ENCODE measurements around the gene SLC7A7. TPM values are rescaled to one million over a fixed set of nuclear protein-coding genes. Genes with fewer than 3 reads are reported as not detected.
"Not testable (repeated sequence)": the region's sequence is repeated elsewhere in the genome, so short reads cannot be mapped to it uniquely, and the experiment has no call there.

The SLC7A7 gene
- total RNA-seq, 6 donors from 2014 or later: 55.0 to 120 (median 99.1) TPM

GRCh38 chr14:22733829-22734228 is 81.4 kb downstream of the SLC7A7 start:
- Histone ChIP-seq H3K9me3 (no peaks in the 10 kb centered on the region), H3K4me1 (no peaks in the 10 kb centered on the region), H3K27me3 (no peaks in the 10 kb centered on the region), H3K4me3 (no peak overlapping the region), H3K36me3 (no peaks in the 10 kb centered on the region), H3K27ac (no peak overlapping the region)
- TF ChIP-seq EP300 (IDR thresholded peaks at IDR 0.05) (no peak), POLR2AphosphoS5 (IDR thresholded peaks at IDR 0.05) (no peak), POLR2A (IDR thresholded peaks at IDR 0.05) (no peak)
- TF ChIP-seq, protein P1, sequence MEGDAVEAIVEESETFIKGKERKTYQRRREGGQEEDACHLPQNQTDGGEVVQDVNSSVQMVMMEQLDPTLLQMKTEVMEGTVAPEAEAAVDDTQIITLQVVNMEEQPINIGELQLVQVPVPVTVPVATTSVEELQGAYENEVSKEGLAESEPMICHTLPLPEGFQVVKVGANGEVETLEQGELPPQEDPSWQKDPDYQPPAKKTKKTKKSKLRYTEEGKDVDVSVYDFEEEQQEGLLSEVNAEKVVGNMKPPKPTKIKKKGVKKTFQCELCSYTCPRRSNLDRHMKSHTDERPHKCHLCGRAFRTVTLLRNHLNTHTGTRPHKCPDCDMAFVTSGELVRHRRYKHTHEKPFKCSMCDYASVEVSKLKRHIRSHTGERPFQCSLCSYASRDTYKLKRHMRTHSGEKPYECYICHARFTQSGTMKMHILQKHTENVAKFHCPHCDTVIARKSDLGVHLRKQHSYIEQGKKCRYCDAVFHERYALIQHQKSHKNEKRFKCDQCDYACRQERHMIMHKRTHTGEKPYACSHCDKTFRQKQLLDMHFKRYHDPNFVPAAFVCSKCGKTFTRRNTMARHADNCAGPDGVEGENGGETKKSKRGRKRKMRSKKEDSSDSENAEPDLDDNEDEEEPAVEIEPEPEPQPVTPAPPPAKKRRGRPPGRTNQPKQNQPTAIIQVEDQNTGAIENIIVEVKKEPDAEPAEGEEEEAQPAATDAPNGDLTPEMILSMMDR (IDR thresholded peaks at IDR 0.05): no peak
- 70 to 80% methylated on average over 2 of the region's 2 CpGs for WGBS, 2 donors
- ATAC-seq (ENCODE audit: low FRiP score in 2 of 2) (no peak), DNase-seq (no peak)

- not testable (repeated sequence) for H3K27ac ChIP-seq; H3K9me3 ChIP-seq; ATAC-seq (ENCODE audit: low FRiP score in 2 of 2); H3K4me3 ChIP-seq; DNase-seq; H3K36me3 ChIP-seq; H3K27me3 ChIP-seq; H3K4me1 ChIP-seq
- 89 to 92% methylated on average over 5 of the region's 5 CpGs for WGBS, 2 donors
Observed at GRCh38 chr14:22732062-22732461, 83.2 kb downstream of the SLC7A7 start.

DNA sequence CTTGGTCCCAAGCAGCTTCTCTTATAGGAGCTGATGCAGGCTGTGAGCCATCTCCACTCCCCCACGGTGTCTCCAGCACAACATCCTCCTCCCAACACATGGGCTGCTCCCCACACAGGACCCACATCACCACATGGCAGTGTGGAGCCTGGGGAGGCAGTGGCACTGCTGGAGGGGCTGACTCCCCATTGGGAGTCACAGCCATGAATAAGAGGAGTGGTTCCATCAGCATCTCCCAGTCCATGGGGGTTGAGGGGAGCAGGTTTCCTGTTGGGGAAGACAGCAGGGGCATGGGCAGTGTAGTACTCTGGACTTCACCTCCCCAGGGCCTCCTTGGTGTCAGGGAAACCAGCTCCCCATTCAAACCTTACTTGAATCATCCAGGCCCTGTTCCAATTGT is 89.2 kb downstream of the SLC7A7 start:
- Histone ChIP-seq H3K27ac (no peak overlapping the region), H3K27me3 (no peaks in the 10 kb centered on the region), H3K9me3 (peaks cover 0 to 8% (median 5%) of the 10 kb centered on the region in 4 donors), H3K36me3 (no peaks in the 10 kb centered on the region), H3K4me1 (no peaks in the 10 kb centered on the region), H3K4me3 (no peak overlapping the region)
- TF ChIP-seq, protein P1 (IDR thresholded peaks at IDR 0.05): no peak
- TF ChIP-seq EP300 (IDR thresholded peaks at IDR 0.05) (no peak), POLR2AphosphoS5 (IDR thresholded peaks at IDR 0.05) (no peak), POLR2A (IDR thresholded peaks at IDR 0.05) (no peak)
- ATAC-seq (ENCODE audit: low FRiP score in 2 of 2) (peak in 1 of 2 donors; percentile 67), DNase-seq (peak in 1 of 2 donors; percentile 3)
- 86% methylated on average over 1 of the region's 1 CpG; no CpG with 5 or more reads in 1 of the 2 donors for WGBS, 2 donors

DNA sequence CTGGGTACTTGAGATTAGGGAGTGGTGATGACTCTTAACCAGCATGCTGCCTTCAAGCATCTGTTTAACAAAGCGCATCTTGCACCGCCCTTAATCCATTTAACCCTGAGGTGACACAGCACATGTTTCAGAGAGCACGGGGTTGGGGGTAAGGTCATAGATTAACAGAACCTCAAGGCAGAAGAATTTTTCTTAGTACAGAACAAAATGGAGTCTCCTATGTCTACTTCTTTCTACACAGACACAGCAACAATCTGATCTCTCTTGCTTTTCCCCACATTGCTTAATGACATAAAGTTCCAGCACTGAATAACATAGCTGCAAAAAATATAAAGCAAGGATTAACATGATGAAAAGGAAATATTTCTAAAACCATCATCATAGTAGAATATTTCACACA is 89.9 kb downstream of the SLC7A7 start:
- not testable (repeated sequence) for H3K4me3 ChIP-seq; H3K27ac ChIP-seq; H3K4me1 ChIP-seq; H3K36me3 ChIP-seq; ATAC-seq (ENCODE audit: low FRiP score in 2 of 2); H3K9me3 ChIP-seq; H3K27me3 ChIP-seq; DNase-seq
- WGBS, 2 donors: 48 to 70% methylated on average over 3 of the region's 3 CpGs

DNA sequence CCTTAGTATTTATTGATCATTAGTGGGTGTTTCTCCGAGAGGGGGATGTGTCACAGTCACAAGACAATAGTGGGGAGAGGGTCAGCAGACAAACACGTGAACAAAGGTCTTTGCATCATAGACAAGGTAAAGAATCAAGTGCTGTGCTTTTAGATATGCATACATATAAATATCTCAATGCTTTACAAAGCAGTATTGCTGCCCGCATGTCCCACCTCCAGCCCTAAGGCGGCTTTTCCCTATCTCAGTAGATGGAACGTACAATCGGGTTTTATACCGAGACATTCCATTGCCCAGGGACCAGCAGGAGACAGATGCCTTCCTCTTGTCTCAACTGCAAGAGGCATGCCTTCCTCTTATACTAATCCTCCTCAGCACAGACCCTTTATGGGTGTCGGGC is 90.4 kb downstream of the SLC7A7 start:
- H3K4me1 ChIP-seq; H3K36me3 ChIP-seq; H3K9me3 ChIP-seq; H3K27ac ChIP-seq; H3K27me3 ChIP-seq; H3K4me3 ChIP-seq; DNase-seq; ATAC-seq (ENCODE audit: low FRiP score in 2 of 2): not testable (repeated sequence)
- 71 to 77% methylated on average over 8 of the region's 8 CpGs for WGBS, 2 donors

GRCh38 chr14:22723815-22724214 is 91.4 kb downstream of the SLC7A7 start:
- Histone ChIP-seq H3K4me1 (no peaks in the 10 kb centered on the region), H3K9me3 (peaks cover 0 to 8% (median 5%) of the 10 kb centered on the region in 4 donors), H3K4me3 (no peak overlapping the region), H3K27ac (no peak overlapping the region), H3K36me3 (no peaks in the 10 kb centered on the region), H3K27me3 (no peaks in the 10 kb centered on the region)
- TF ChIP-seq POLR2AphosphoS5 (IDR thresholded peaks at IDR 0.05): no peak
- no peak for TF ChIP-seq EP300 (IDR thresholded peaks at IDR 0.05)
- TF ChIP-seq POLR2A (IDR thresholded peaks at IDR 0.05): no peak
- TF ChIP-seq, protein P1 (IDR thresholded peaks at IDR 0.05): no peak
- ATAC-seq (ENCODE audit: low FRiP score in 2 of 2) (no peak), DNase-seq (no peak)
- 89 to 100% methylated on average over 1 of the region's 1 CpG for WGBS, 2 donors

Small RNA genes lying within 50 kb of the gene (small RNA-seq; reads per million reads assigned to genes)
- 0 reads per million in 4 donors for gene RF00019
- gene RF00588: 0 reads per million in 4 donors

Other genes with a start within 250 kb of the SLC7A7 start
- 100 to 1,000 TPM in 4 of 6 donors, 10 to 100 TPM in 1, 1 to 10 TPM in 1; 8.4 to 188 (median 134) TPM for gene DAD1, start 226.2 kb downstream of the SLC7A7 start, total RNA-seq
- 10 to 100 TPM; 20.1 to 31.3 (median 26.1) TPM for gene ABHD4, start 217.1 kb downstream of the SLC7A7 start, total RNA-seq
- gene OR6J1, start 171.1 kb downstream of the SLC7A7 start, total RNA-seq: under 1 TPM in 1 of 6 donors, not detected in 5; 0.30 TPM
- 100 to 1,000 TPM in 1 of 6 donors, 10 to 100 TPM in 5; 54.9 to 137 (median 79.2) TPM for gene OXA1L, start 48.7 kb downstream of the SLC7A7 start, total RNA-seq
- gene MRPL52, start 14.5 kb upstream of the SLC7A7 start, total RNA-seq: 10 to 100 TPM in 5 of 6 donors, 1 to 10 TPM in 1; 9.4 to 88.2 (median 34.1) TPM
- gene MMP14, start 21.1 kb upstream of the SLC7A7 start, total RNA-seq: 100 to 1,000 TPM in 3 of 6 donors, 10 to 100 TPM in 3; 53.4 to 157 (median 104) TPM
- gene LRP10, start 56.3 kb upstream of the SLC7A7 start, total RNA-seq: 100 to 1,000 TPM in 5 of 6 donors, 10 to 100 TPM in 1; 90.2 to 169 (median 149) TPM
- 1 to 10 TPM; 1.0 to 6.3 (median 1.2) TPM for gene REM2, start 67.8 kb upstream of the SLC7A7 start, total RNA-seq
- 10 to 100 TPM; 63.3 to 96.8 (median 91.9) TPM for gene RBM23, start 103.7 kb upstream of the SLC7A7 start, total RNA-seq
- gene PRMT5, start 113.9 kb upstream of the SLC7A7 start, total RNA-seq: 10 to 100 TPM; 21.4 to 51.3 (median 39.2) TPM
- gene HAUS4, start 141.7 kb upstream of the SLC7A7 start, total RNA-seq: 100 to 1,000 TPM in 2 of 6 donors, 10 to 100 TPM in 4; 44.3 to 137 (median 78.9) TPM
- gene AJUBA, start 167.1 kb upstream of the SLC7A7 start, total RNA-seq: 10 to 100 TPM; 34.4 to 50.3 (median 39.5) TPM
- 10 to 100 TPM in 4 of 6 donors, 1 to 10 TPM in 2; 7.1 to 12.9 (median 11.4) TPM for gene C14orf93, start 194.7 kb upstream of the SLC7A7 start, total RNA-seq
- 100 to 1,000 TPM in 2 of 6 donors, 10 to 100 TPM in 4; 58.7 to 147 (median 86.1) TPM for gene PSMB5, start 219.5 kb upstream of the SLC7A7 start, total RNA-seq
- not detected for gene PSMB11, start 226.8 kb upstream of the SLC7A7 start, total RNA-seq
- 1 to 10 TPM; 2.0 to 8.0 (median 4.2) TPM for gene CDH24, start 242.1 kb upstream of the SLC7A7 start, total RNA-seq

Measured in upper lobe of left lung (tissue), 6 donors.